ENCODE data around the gene PPM1L. TPM values are rescaled to one million over a fixed set of nuclear protein-coding genes. Genes with fewer than 3 reads are reported as not detected.

The PPM1L gene
- total RNA-seq, 2 experiments from 2014 or later, result 3.2 to 3.3 TPM

DNA sequence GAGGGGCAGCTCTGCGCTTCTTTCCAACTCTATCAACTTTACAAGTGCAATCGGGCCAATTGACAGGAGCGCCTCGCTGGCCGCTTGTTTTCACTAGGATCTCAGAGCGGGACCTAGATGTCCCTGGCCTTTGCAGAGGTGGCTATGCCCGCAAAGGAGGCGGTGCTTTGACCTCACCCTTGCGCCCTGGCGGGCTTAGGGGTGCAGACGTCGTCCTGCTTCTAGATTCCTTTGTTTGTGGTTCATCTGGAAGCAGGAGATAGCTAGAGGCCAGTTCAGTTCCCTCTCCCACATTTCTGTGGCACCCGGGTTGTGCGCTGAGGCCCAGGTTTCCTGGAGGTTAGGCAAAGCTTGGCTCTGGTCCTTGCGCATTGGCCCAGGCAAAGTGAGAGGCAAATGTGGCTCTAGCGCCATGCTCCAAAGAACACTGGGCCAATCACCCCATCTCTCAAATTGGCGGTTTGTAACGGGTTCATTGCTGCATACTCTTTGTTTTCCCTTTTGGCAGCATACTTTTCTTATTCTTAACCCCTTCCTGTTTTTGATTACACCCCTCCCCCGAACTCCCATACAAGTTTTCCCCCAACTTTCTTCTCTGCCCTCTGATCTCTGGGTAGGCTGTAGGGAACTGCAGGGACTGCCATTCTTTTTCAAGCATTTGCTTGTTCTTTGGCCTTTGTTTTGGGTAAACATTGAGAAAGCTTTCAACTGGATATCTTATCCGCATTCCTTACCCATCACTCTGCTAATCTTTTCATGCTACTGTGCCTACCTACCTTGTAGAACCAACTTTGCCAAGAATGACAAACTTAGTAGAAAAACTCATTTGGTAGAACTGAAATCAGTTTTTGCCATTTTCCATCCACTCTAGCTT, 1.4 kb downstream of the PPM1L start:
- ChIA-PET POLR2A (no interaction called here), CTCF (no interaction called here)

DNA sequence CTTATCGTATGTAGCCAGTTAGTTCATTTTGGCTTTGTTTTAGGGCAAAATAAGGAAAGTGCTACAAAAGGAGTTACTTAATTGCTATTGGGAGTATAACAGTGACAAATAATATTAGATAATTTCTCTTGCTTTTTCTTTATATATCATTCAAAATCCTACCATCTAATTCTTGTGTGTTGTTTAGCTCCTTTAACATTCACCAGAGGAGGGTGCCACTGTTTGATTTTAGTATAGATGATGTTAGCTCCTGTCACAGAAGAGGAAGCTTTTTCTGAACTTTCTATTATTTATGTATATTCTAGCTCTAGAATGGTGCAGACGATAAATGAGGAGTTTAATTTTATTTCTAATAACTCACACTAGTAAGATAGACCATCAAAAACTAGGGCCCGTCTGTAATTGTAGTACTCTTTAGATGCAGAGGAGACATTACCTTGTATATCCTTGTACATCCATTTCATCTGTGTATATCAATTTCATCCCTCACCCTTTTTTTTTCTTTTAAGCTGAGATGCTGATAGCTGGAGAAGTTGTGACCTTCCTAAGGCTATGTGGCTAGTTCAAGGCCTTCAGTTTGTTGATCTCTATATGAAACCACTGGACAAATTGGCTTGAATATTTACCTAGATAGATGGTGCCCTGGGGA, 3.0 kb downstream of the PPM1L start:
- ChIA-PET CTCF (no interaction called here), POLR2A (no interaction called here)

DNA sequence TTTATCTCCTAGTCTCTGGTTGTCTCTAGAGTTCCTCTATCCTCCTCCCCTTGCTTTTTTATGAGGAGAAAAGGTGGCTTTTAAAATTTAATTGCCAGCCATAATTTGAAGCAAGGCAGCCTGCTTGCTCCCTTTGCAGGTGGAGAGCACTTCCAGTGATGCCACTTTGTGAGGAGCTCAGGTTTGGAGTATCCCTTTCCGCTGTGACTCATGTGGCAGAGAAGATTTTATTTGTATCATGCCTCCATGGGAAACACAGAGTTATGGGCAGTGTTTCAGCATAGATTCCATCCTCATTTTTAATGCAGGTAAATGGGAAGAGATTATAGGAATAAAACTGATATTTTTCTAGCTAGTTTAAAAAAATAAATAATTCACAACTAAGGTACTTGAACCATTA, 7.0 kb downstream of the PPM1L start:
- ChIA-PET CTCF (no interaction called here), POLR2A (no interaction called here)

DNA sequence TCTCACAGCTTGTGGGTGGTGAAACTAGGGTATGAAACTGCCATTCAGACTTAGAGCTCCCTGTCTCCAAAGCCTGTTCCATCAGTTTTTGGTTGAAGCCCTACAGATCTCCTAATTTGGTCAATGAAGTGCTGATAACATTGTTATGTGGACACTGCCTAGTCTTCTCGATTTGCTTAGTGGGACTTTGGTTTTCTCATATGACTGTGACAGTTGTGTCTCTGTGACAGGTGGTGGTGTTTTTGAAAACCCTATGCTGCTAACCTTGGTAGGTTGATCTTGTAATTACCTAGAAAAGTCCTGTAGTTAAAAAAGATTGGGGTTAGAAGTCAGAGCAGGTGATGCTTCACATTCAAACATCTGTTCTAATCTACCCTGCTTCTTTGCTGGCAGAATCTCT, 9.2 kb downstream of the PPM1L start:
- CTCF ChIA-PET, result no interaction called here
- POLR2A ChIA-PET, result no interaction called here

DNA sequence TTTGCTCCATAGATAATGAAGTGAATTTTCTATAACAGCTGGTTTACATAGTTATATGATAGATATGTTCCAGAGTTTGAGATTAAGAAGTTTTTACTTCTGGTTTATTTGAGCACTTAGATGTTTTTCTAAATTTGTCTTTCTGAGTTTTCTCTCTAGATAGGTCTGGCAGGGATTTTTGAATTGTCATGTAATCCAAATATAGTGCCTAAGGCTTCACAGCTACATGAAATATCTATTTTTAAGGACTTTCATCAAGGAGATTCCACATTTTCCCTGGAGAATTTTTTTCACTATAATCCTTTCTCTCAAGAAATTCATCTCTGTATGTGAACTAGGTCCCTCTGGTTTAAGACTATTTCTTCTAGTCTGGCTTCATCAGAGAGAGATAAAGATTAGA, 12.0 kb downstream of the PPM1L start:
- CTCF ChIA-PET, result no interaction called here

DNA sequence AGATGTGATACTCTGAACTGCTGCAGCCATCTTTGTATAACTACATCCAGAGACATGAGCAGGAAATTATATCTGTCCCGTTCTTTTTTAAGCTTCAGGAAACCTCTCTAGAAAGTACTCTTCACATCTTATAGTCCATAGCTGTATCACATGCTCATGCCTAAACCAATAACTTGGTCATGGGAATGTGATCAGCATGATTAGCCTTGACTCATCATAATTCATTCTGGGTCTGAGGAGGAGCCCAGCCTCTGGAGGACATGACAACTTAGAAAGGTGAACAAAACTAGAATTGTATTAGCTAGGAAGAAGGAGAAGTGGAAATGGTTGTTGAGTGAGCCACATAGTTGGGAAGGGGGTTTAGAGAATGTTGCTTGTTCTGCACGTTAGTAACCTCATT, 12.9 kb downstream of the PPM1L start:
- ChIA-PET CTCF (no interaction called here), POLR2A (no interaction called here)

More for the DNA sequence above, 12.0 kb downstream of the PPM1L start:
- POLR2A ChIA-PET, result no interaction called here

DNA sequence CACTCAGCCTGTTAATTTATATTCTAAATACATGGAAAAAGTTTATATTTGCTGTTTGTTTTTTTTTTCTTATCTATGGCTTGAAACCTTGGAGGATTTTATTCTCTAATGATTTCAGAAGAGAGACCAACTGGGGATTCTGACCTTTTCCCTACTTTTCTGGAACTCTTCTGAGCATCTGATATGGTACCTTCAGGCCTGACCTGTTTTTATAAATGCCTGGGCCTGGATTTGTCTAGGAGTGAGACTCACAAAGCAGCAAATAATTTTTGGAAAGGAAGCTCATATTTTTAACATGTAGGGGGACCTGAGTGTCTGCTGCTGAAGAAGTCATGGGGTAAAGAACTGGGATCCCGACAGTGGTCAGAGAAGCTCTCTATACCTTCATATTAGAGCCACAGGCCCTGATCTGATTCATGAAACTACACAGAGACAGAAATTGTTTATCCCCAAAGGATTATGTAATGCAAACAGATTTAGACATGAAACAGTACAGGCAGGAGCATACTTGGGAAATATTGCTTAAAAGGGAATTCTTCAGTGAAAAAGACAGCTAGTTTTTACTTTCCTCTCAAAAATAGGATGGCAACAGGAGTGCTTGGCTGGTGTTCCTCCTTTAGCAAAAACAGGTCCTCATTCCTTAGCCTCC, 15.9 kb downstream of the PPM1L start:
- ChIA-PET CTCF (no interaction called here), POLR2A (no interaction called here)

DNA sequence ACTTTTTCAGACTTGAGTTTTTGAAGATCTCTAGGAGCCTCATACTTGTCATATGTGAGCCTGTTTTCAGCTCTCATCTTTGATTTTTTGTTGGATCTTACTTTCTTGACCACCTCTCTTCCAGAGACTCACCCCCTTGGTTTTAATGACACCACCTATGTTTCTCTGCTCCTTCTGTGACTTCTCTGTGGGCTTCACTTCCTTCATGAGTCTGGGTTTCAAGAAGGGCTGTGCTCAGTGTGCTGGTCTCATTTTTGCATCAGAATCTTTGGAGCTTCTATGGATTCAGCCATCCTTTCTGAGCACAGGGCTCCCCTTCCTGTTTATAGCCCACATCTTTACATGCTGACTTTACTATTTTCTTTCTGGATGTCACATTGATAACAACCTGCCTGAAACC, 17.7 kb downstream of the PPM1L start:
- POLR2A ChIA-PET, result no interaction called here
- CTCF ChIA-PET, result no interaction called here

DNA sequence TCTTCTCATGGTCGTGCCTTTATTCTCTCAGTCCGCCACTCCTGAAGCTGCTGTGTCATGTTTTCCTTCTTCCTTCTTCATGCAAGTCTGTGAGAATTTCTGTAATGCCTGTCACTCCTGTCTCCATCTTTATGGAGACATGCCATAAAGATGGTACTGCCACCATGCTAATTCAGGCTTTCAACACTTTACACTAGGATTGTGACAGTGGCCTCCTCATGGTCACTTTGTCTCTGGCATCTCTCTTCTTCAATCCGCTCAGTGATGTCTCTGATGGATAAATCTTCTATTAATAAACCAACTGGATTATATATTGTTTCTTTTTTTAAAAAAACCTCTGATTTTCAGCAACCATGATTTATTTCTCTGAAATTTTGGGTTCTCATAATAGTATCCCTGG, 18.1 kb downstream of the PPM1L start:
- CTCF ChIA-PET, result no interaction called here
- POLR2A ChIA-PET, result no interaction called here

DNA sequence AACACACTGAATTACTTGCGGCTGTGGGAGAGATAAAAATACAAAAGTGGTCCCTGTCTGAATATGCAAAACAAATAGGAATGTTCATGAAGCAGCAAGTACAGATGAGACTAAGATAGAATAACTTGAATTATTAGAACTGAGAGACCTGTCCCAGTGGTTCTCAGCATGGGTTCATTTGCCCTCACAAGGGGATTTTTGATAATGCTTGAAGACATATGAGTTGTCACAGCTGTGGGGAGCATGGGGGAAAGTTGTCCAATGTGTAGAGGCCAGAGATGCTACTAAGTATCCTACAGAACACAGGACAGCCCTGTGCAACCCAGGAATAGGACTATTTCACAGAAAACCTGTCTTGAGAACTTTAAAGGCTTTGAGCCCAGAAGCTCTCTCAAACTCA, 22.4 kb downstream of the PPM1L start:
- ChIA-PET POLR2A (no interaction called here), CTCF (no interaction called here)

DNA sequence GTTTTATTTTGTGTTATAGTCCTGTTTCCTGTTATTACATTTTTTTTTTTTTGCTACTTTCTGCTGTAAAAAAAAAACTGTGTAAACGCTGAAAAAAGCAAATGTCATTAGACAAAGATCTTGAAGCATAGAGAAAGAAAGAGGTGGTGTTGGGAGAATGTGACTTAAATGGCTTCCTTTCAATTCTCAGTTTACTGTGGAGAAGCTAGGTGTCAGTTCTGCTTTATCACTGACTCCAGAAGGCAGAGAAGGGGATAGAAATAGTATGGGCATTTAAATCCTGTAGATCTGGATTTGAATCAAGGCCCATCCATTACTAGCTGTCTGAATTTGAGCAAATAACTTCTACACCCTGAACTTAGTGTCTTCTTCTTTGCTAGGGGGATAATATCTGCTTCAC, 23.0 kb downstream of the PPM1L start:
- ChIA-PET CTCF (no interaction called here), POLR2A (no interaction called here)

DNA sequence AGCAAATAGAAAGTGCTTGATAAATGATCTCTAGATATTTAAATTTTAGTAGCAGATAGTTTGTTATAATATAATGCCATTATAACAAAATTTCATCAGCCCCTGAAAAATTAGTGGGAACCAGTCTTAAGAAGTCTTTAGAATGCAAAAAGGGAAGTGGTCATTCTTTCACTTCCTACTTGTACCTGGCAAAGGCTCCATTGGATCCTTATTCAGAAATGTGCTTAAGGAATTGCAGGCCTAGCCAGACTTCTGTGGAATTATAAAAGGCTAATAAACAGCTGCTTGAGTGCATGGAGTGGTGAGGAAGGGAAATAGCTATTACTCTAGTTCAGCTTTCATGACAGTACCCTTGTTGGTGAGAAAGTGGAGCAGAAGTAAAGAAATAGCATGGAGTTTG, 24.2 kb downstream of the PPM1L start:
- CTCF ChIA-PET, result interaction anchor here (0.7 kb wide), 1 partner anchor 481 kb away, joined by 3 read pairs; no protein-coding TSS in a partner anchor
- POLR2A ChIA-PET, result no interaction called here

DNA sequence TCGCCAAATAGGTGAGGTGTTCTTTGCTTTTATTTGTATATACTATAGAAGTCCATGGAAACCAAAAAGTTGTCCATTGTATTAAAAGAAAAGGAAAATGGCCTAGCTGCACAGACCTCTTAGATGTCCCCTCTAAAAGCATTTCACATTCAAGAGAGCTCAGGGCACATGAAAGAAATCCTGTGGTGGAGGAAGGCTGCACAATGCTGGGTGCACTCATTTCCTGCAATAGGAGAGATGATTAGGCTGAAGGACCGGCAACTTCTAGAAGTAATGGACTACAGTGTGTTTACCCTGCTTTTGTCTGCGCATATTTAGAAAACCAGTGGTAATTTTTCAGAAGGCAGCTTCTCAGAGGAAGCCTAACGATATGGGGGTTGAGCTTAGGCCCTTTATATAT, 25.4 kb downstream of the PPM1L start:
- POLR2A ChIA-PET, result no interaction called here
- CTCF ChIA-PET, result no interaction called here

DNA sequence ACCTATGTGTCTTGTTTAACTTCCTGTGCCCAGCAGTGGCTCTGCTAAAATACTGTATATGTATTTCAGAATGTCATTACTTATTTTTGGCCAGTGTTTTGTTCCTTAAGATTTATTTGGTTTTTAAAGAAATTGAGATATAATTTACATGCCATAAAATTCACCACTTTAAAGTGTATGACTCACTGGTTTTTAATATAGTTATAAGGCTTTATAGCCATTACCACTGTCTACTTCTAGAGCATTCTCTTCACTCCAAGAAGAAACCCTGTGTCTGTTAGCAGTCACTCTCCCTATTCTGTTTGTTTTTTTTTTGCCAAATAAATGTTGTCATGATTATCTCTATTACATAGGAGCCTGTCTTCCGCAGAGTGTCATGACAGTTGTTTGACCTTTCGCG, 25.8 kb downstream of the PPM1L start:
- CTCF ChIA-PET, result no interaction called here
- POLR2A ChIA-PET, result no interaction called here

DNA sequence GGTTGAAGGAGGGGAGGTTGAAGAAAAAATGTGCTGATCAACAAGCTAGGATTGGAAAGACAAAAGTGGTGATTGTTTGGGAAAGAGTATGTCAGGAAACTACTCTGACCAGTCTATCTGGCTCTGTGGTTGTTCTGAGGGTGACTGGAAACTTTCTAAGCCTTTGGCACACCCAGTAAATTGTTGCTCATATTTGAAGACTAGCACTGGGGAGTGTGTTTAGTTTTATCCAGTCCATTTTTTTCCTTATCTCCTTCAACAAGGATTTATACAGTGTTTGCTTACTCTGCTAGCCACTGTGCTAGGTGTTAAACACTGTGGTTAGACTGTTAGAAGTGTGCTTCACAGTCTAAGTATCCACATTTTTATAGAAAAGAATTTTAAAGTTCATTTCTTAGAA, 28.8 kb downstream of the PPM1L start:
- ChIA-PET CTCF (no interaction called here), POLR2A (no interaction called here)

DNA sequence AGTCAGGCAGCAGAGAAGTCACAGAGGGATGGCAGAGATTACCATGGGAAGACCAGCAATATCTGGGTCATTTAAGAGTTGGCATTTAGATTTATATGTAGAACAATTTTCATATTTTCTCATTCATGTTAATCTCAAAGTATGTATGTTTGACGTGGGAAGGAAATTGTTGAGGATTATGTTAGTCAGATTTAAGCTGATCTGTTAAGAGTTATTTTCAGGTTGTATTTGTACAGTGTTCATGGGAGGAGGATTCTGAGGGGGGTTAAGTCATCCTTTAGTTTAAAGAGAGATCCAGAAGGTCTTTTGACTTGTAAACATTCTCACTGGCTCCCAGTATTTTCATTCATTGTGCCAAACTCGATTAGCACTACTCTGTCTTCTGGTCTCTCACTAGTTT, 34.7 kb downstream of the PPM1L start:
- CTCF ChIA-PET, result interaction anchor here (1.3 kb wide), 1 partner anchor 20 kb away, joined by 3 read pairs; no protein-coding TSS in a partner anchor
- POLR2A ChIA-PET, result no interaction called here

DNA sequence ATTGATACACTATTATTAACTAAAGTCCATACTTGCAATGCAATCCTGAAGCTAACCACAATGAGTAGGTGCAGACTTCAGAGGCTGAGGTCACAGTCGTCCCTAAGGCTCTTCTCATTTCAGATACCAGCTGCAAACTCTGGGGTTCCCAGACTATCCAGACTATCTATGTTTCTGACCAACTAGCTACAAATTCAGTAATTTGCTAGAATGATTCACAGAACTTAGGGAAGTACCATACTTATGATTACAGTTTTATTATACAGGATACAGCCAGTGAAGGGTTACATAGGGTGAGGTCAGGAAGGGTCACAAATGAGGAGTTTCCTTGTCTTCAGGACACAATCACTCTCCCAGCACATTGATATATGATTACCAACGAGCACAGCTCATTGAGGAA, 36.5 kb downstream of the PPM1L start:
- POLR2A ChIA-PET, result interaction anchor here (1.2 kb wide), 1 partner anchor 37 kb away, joined by 3 read pairs; no protein-coding TSS in a partner anchor
- CTCF ChIA-PET, result no interaction called here

DNA sequence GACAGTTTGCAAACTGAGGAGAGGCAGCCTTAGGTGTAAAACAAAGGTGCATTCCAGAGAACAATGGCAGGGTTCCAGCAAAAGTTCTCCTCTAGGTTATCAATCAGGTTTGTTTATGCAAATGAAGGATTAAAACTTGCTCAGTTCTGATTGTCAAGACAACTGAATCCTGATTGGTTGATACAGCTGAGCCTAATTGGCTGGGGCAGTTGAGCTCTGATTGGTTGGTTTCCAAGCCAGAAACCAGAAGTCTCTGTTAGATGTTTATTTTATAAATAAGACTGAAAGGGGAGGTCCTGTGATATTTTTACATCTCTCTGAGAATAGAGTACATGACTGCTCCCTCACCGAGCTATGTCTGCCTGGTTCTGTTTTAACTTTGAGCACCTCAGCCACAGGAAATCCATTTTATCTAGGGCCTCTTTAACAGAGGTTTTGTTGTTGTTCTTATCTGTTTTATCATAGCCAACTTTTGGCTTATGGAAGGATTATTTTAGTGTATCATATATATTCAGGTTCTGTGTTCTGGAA, 37.8 kb downstream of the PPM1L start:
- POLR2A ChIA-PET, result no interaction called here
- CTCF ChIA-PET, result no interaction called here

DNA sequence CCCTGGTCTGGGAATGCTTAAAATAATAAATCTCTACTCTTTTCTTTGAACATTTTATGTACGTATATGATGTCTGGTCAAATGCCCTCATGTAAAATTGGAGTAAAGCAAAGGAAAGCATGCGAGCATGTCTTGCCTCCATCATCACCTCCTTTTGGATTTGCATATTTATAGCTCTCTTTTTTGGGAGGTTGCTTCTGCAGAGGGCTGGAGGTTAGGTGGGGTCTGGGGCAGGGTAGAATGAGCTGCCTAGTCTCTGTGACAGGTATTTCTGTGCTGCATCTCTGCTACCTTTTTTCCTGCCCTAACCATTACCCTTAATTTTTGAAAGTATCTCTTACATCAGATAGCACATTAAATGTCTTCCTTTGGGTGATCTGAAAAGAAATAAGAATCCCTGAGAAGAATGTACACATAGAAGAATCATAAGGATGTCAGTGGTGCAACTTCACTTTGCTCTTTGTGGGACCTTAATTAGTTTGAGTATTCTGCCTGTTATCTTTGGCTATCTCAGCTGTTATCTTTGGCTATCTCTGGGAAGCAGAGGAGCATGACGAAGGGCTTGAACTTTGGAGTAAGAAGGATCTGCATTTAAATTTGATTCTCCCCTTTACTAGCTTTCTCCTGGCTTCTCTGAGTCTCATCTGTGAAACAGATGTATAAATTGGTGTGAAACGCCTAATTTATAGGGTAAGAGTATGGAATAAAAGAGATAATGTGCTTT, 40.2 kb downstream of the PPM1L start:
- POLR2A ChIA-PET, result no interaction called here
- CTCF ChIA-PET, result no interaction called here

DNA sequence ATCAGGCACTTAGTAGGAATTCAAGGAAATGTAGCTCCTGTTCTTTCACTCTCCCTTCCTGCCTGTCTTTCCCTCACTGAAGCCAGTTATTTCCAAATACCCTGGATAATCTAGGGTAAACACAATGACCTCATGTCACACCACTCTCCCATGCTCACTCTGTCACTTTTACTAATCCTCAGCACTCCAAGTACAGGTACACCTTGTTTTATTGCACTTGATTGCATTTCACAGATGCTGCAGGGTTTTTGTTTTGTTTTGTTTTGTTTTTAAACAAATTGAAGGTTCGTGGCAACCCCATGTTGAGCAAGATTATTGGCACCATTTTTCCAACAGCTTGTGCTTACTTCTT, 40.8 kb downstream of the PPM1L start:
- CTCF ChIA-PET, result no interaction called here
- POLR2A ChIA-PET, result no interaction called here

DNA sequence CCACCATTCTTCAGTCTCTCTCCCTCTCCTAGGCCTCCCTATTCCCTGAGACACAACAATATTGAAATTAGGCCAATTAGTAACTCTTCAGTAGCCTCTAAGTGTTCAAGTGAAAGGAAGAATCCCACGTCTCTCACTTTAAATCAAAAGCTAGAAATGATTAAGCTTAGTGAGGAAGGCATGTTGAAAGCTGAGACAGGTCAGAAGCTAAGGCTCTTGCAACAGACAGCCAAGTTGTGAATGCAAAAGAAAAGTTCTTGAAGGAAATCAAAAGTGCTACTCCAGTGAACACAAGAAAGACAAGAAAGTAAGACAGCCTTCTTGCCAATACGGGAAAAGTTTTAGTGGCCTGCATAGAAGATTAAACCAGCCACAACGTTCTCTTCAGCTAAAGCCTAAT, 41.3 kb downstream of the PPM1L start:
- POLR2A ChIA-PET, result no interaction called here
- CTCF ChIA-PET, result no interaction called here
